Measurements from ENCODE around the gene RPN1.

- TF ChIP-seq POLR2AphosphoS5 (IDR thresholded peaks at IDR 0.05; ENCODE audit: insufficient read depth, low read depth, low read length) (no peak), CTCF (IDR thresholded peaks at IDR 0.05; ENCODE audit: extremely low read depth in 1 of 2, insufficient read depth in 1 of 2, low read depth in 1 of 2, low read length in 2 of 2) (no peak), EZH2 (IDR thresholded peaks at IDR 0.05; ENCODE audit: borderline replicate concordance, low read depth, low read length, severe bottlenecking) (no peak), JUN (IDR thresholded peaks at IDR 0.05; ENCODE audit: borderline replicate concordance, insufficient read depth, insufficient read length, low read depth) (no peak), MAX (IDR thresholded peaks at IDR 0.05; ENCODE audit: insufficient read depth, insufficient read length) (no peak), POLR2A (IDR thresholded peaks at IDR 0.05; ENCODE audit: low read depth, low read length) (no peak)
These were observed 16.5 kb downstream of the RPN1 start for GRCh38 chr3:128634075-128634611.
